Mucosa of descending colon (tissue), 3 donors: ENCODE results near the gene PPP1R3C. TPM values are rescaled to one million over a fixed set of nuclear protein-coding genes. Genes with fewer than 3 reads are reported as not detected.

Source experiments
- ATAC-seq: fragments of 200-7000 bp; cut with Tn5 transposase; one replicate; pipeline ENCODE4 v1.9.1; 2020; ENCODE audit warnings: mild to moderate bottlenecking, moderate library complexity
- DNase-seq, 3 donors: peaks; one replicate each; pipeline ENCODE4 v3.0.0-alpha.2; 2020
- H3K36me3 ChIP-seq: fragments of 200-600 bp; one replicate; pipeline ENCODE4 v1.8.0; 2021; ENCODE audit warnings: low read depth, mild to moderate bottlenecking
- H3K4me1 ChIP-seq: fragments of 200-600 bp; one replicate; pipeline ENCODE4 v1.8.0; 2021; ENCODE audit warnings: low read depth, mild to moderate bottlenecking
- H3K4me3 ChIP-seq: fragments of 200-600 bp; one replicate; pipeline ENCODE4 v1.8.0; 2021; ENCODE audit warnings: mild to moderate bottlenecking
- H3K9me3 ChIP-seq: fragments of 200-600 bp; one replicate; pipeline ENCODE4 v1.8.0; 2021; ENCODE audit warnings: mild to moderate bottlenecking
- CTCF ChIP-seq: fragments of 200-600 bp; IDR thresholded peaks from one replicate; pipeline ENCODE4 v1.8.0; 2022; ENCODE audit warnings: antibody characterized with exemption, mild to moderate bottlenecking
- intact Hi-C, 2 donors: fragments of 100-400 bp; cut with DNase I in 1 of 2; cut with micrococcal nuclease in 1 of 2; formaldehyde crosslinking; loops; one replicate each; pipeline versions ENCODE4 v1.11.0 to v1.11.1; 2022; cut with DNase I, micrococcal nuclease
- total RNA-seq, 3 donors: library from RNA; stranded (reverse); fragmentation: NEBNext Ultra II Directional in 2 of 3; extraction: Animal tissue kit (Norgen Biotek cat#: 25700) in 2 of 3; gene quantifications; one replicate each; pipeline versions ENCODE4 v1.2.1 to v1.2.4, GENCODE V29; 2021 to 2023
- donor health status: DM: no; HTN: no; CAD: no; lungs with moderate emphysema.
- donor health status: DM: no; HTN: no; CAD: no.
- donor health status: DM: no; HTN: yes; CAD: no.

PPP1R3C gene
- total RNA-seq, 3 donors from 2014 or later, result 1.5 to 23.3 (median 4.7) TPM

- intact Hi-C loops, result no loop called here
- DNase-seq (no peak), ATAC-seq (no peak)
Measured at GRCh38 chr10:91622601-91623000, 10.3 kb downstream of the PPP1R3C start.

GRCh38 chr10:91621483-91622113 lies 11.3 kb downstream of the PPP1R3C start:
- no peaks in the 10 kb centered on the region for H3K9me3 ChIP-seq
- no peak overlapping the region for H3K4me3 ChIP-seq
- H3K36me3 ChIP-seq, result no peaks in the 10 kb centered on the region
- ATAC-seq (no peak), DNase-seq (no peak)
- no peak for TF ChIP-seq CTCF
- intact Hi-C loops, result no loop called here
- H3K4me1 ChIP-seq, result no peaks in the 10 kb centered on the region

More at GRCh38 chr10:91622601-91623000, 10.3 kb downstream of the PPP1R3C start:
- Histone ChIP-seq H3K4me3 (no peak overlapping the region), H3K4me1 (no peaks in the 10 kb centered on the region), H3K9me3 (no peaks in the 10 kb centered on the region), H3K36me3 (no peaks in the 10 kb centered on the region)
- no peak for TF ChIP-seq CTCF

- intact Hi-C loops, result no loop called here
- Histone ChIP-seq H3K4me3 (no peak overlapping the region), H3K4me1 (peaks cover 8% of the 10 kb centered on the region), H3K36me3 (no peaks in the 10 kb centered on the region), H3K9me3 (no peaks in the 10 kb centered on the region)
- ATAC-seq (no peak), DNase-seq (no peak)
- no peak for TF ChIP-seq CTCF
Measured at GRCh38 chr10:91617072-91617609, 15.7 kb downstream of the PPP1R3C start.

GRCh38 chr10:91616137-91616536 lies 16.7 kb downstream of the PPP1R3C start:
- no peak for TF ChIP-seq CTCF
- intact Hi-C loops, result no loop called here
- no peak for ATAC-seq

GRCh38 chr10:91614225-91614624 lies 18.6 kb downstream of the PPP1R3C start:
- Histone ChIP-seq H3K4me1 (peaks cover 8% of the 10 kb centered on the region), H3K9me3 (no peaks in the 10 kb centered on the region), H3K36me3 (no peaks in the 10 kb centered on the region), H3K4me3 (no peak overlapping the region)
- no peak for TF ChIP-seq CTCF
- no peak for DNase-seq
- intact Hi-C loops, result no loop called here
- no peak for ATAC-seq

More at GRCh38 chr10:91616137-91616536, 16.7 kb downstream of the PPP1R3C start:
- peaks cover 8% of the 10 kb centered on the region for H3K4me1 ChIP-seq
- no peak for DNase-seq
- H3K36me3 ChIP-seq, result no peaks in the 10 kb centered on the region
- H3K9me3 ChIP-seq, result no peaks in the 10 kb centered on the region
- H3K4me3 ChIP-seq, result no peak overlapping the region
